GM13976 (cell line): ENCODE measurements around the gene UGT1A6.

Source experiments
- DNase-seq: peaks from one replicate; pipeline ENCODE4 v3.0.0; 2012; ENCODE audit warnings: low spot score
- CTCF ChIP-seq: IDR thresholded peaks from 2 replicates; pipeline ENCODE4 v1.5.1; 2012; ENCODE audit warnings: borderline replicate concordance, mild to moderate bottlenecking; ENCODE audit not compliant: insufficient read depth; ENCODE audit errors: extremely low read depth, missing control alignments, control extremely low read depth
- in situ Hi-C: fragments of 300-500 bp; cut with MboI; formaldehyde crosslinking; loops from one replicate; pipeline ENCODE4 v1.12.0; 2022; ENCODE audit warnings: low sequenced_read_pairs, mixed read lengths, inconsistent platforms; ENCODE audit not compliant: unreplicated experiment

UGT1A6 gene

GRCh38 chr2:233803292-233803911, 110.7 kb downstream of the UGT1A6 start:
- in situ Hi-C loops = no loop called here
- TF ChIP-seq CTCF = no peak
- no peak for DNase-seq

- in situ Hi-C loops = no loop called here
- no peak for TF ChIP-seq CTCF
- DNase-seq = no peak
These were observed 111.3 kb downstream of the UGT1A6 start for GRCh38 chr2:233803994-233804393.

- in situ Hi-C loops = no loop called here
- no peak for TF ChIP-seq CTCF
- DNase-seq = no peak
These were observed 114.7 kb downstream of the UGT1A6 start for GRCh38 chr2:233807215-233807865.

- in situ Hi-C loops = no loop called here
- no peak for DNase-seq
- no peak for TF ChIP-seq CTCF
These were observed 115.6 kb downstream of the UGT1A6 start for GRCh38 chr2:233807966-233808935.

GRCh38 chr2:233810385-233810784, 117.7 kb downstream of the UGT1A6 start:
- in situ Hi-C loops = no loop called here
- no peak for DNase-seq
- TF ChIP-seq CTCF = no peak

GRCh38 chr2:233811087-233811486, 118.4 kb downstream of the UGT1A6 start:
- no peak for DNase-seq
- no peak for TF ChIP-seq CTCF
- in situ Hi-C loops = no loop called here
